BE2C (cell line): Measurements from ENCODE around the gene FBL.
A peak's percentile ranks its signal among the peaks of the same experiment; 100 is the strongest.

Experiments used
- DNase-seq: peaks from one replicate; pipeline ENCODE4 v3.0.0-alpha.2; 2020
- H3K27me3 ChIP-seq: fragments of 250-450 bp; sonication (Bioruptor Pico); 2 replicates; pipeline ENCODE4 v1.5.1; 2020; ENCODE audit warnings: mild to moderate bottlenecking
- H3K36me3 ChIP-seq: fragments of 250-450 bp; sonication (Bioruptor Pico); 2 replicates; pipeline ENCODE4 v1.5.1; 2020; ENCODE audit warnings: mild to moderate bottlenecking
- H3K4me1 ChIP-seq: fragments of 250-450 bp; sonication (Bioruptor Pico); 2 replicates; pipeline ENCODE4 v1.5.1; 2020
- H3K4me3 ChIP-seq: 2 replicates; pipeline ENCODE4 v1.5.1; 2011; ENCODE audit warnings: low read depth, low read length
- H3K9me3 ChIP-seq: fragments of 250-450 bp; sonication (Bioruptor Pico); 2 replicates; pipeline ENCODE4 v1.5.1; 2020
- CTCF ChIP-seq: IDR thresholded peaks from 2 replicates; pipeline ENCODE4 v1.5.1; 2012; ENCODE audit warnings: mild to moderate bottlenecking, low read depth, low read length

The FBL gene

GRCh38 chr19:39832341-39833083, 13.7 kb downstream of the FBL start:
- no peak for DNase-seq
- no peak for TF ChIP-seq CTCF
- no peaks in the 10 kb centered on the region for H3K27me3 ChIP-seq
- peaks cover 68% of the 10 kb centered on the region for H3K36me3 ChIP-seq
- H3K4me1 ChIP-seq: peaks cover 11% of the 10 kb centered on the region
- no peaks in the 10 kb centered on the region for H3K9me3 ChIP-seq
- peak overlapping the region; percentile 91 for H3K4me3 ChIP-seq

DNA sequence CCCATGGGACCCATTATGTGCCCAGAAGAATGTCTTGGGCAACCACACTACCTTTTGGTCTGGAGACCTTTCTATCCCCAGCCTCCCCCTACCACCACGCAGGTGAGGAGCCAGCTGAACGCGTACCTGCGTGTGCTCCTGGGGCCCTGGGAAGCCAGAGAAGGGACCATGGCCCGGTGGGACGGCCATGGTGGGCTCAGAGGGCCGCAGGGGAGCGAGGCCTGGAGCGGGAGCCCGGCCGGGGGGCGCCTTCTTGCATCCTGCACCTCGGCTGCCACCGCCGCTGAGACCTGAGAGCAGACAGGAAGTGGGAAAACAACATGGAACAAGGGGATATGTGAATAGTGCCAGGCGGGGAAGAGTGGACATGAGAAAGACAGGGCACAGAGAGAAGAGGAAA, 14.5 kb downstream of the FBL start:
- H3K9me3 ChIP-seq: no peaks in the 10 kb centered on the region
- peaks cover 62% of the 10 kb centered on the region for H3K36me3 ChIP-seq
- H3K27me3 ChIP-seq: no peaks in the 10 kb centered on the region
- H3K4me3 ChIP-seq: no peak overlapping the region
- TF ChIP-seq CTCF: no peak
- no peak for DNase-seq
- peaks cover 11% of the 10 kb centered on the region for H3K4me1 ChIP-seq

DNA sequence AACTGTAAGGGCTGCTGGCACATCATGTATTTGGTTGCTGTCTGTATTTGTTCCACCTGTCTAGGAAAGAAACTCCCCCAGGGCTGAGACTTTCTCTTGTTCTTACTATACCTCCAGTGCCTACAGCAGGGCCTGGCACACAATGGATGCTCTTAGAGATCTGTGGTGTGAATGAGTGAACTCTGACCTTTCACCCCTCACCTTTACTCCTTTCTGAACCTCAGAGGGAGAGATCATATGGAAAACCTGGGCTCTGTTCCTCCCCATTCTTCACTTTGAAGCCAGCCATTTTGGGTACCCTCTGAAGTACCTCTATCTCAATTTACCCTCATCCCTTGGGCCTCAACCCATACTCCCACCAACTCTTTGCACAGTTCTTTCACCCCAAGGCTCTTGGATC, 15.3 kb downstream of the FBL start:
- Histone ChIP-seq H3K36me3 (peaks cover 58% of the 10 kb centered on the region), H3K4me3 (no peak overlapping the region), H3K4me1 (peaks cover 11% of the 10 kb centered on the region), H3K9me3 (no peaks in the 10 kb centered on the region), H3K27me3 (no peaks in the 10 kb centered on the region)
- no peak for DNase-seq
- no peak for TF ChIP-seq CTCF

GRCh38 chr19:39830406-39830805, 15.8 kb downstream of the FBL start:
- no peak for TF ChIP-seq CTCF
- peaks cover 58% of the 10 kb centered on the region for H3K36me3 ChIP-seq

GRCh38 chr19:39829702-39830275, 16.4 kb downstream of the FBL start:
- H3K9me3 ChIP-seq: no peaks in the 10 kb centered on the region
- no peak overlapping the region for H3K4me3 ChIP-seq
- peaks cover 54% of the 10 kb centered on the region for H3K36me3 ChIP-seq
- no peak for DNase-seq
- TF ChIP-seq CTCF: no peak
- no peaks in the 10 kb centered on the region for H3K27me3 ChIP-seq
- peaks cover 14% of the 10 kb centered on the region for H3K4me1 ChIP-seq

More at GRCh38 chr19:39830406-39830805, 15.8 kb downstream of the FBL start:
- no peaks in the 10 kb centered on the region for H3K9me3 ChIP-seq
- no peak overlapping the region for H3K4me3 ChIP-seq
- H3K4me1 ChIP-seq: peaks cover 11% of the 10 kb centered on the region
- DNase-seq: no peak
- H3K27me3 ChIP-seq: no peaks in the 10 kb centered on the region

GRCh38 chr19:39828654-39829032, 17.5 kb downstream of the FBL start:
- Histone ChIP-seq H3K4me3 (no peak overlapping the region), H3K9me3 (no peaks in the 10 kb centered on the region), H3K4me1 (peaks cover 11% of the 10 kb centered on the region), H3K27me3 (no peaks in the 10 kb centered on the region), H3K36me3 (peaks cover 46% of the 10 kb centered on the region)
- no peak for DNase-seq
- no peak for TF ChIP-seq CTCF
